Purkinje cell (primary cell): ENCODE measurements around the gene TMEM79. TPM values are rescaled to one million over a fixed set of nuclear protein-coding genes. Genes with fewer than 3 reads are reported as not detected.

Source experiments
- polyA plus RNA-seq: library from polyadenylated mRNA; unstranded; fragments of >200 nt; fragmentation: Nextera tagmentation; gene quantifications from 2 replicates; pipeline ENCODE4 v1.2.1, GENCODE V29; 2014

The TMEM79 gene, protein sequence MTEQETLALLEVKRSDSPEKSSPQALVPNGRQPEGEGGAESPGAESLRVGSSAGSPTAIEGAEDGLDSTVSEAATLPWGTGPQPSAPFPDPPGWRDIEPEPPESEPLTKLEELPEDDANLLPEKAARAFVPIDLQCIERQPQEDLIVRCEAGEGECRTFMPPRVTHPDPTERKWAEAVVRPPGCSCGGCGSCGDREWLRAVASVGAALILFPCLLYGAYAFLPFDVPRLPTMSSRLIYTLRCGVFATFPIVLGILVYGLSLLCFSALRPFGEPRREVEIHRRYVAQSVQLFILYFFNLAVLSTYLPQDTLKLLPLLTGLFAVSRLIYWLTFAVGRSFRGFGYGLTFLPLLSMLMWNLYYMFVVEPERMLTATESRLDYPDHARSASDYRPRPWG
- 0.39 and 0.52 TPM in 2 replicates for polyA plus RNA-seq

DNA sequence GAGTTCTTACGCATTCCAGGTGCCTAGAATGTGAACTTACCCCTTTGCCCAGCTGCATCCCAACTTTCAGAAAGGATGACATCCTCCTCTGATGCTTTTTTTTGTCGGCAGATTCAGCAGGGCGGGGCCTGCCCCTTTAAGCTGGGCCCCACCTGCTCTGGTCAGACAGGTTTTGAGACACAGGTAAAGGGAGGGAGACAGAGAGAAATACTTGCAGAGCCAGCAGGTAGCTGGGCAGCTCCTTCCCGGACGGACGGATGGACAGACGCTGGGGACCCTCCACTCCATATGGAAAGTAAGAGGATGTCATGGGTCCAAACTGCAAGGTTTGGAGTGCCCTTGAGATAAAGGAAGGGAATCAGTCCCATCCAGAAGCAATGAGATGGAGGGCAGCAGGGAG lies at the start of gene TMEM79:
Gene TMEM79 (plus strand): TSS at position 214 of the 400 bp plus-strand sequence. CDS start 902 bp downstream, outside the sequence.

GRCh38 chr1:156241926-156242325 lies 42.2 kb upstream of the TMEM79 start, which contains the start of gene BGLAP:
Gene BGLAP, plus strand, starts transcription at chr1:156242184. Its CDS starts 48 bp downstream, at chr1:156242232.

GRCh38 chr1:156247460-156248322 lies 36.4 kb upstream of the TMEM79 start, which contains the start of gene PAQR6:
Gene PAQR6, minus strand, starts transcription at chr1:156248056. Its CDS starts 1,325 bp downstream, at chr1:156246731.

DNA sequence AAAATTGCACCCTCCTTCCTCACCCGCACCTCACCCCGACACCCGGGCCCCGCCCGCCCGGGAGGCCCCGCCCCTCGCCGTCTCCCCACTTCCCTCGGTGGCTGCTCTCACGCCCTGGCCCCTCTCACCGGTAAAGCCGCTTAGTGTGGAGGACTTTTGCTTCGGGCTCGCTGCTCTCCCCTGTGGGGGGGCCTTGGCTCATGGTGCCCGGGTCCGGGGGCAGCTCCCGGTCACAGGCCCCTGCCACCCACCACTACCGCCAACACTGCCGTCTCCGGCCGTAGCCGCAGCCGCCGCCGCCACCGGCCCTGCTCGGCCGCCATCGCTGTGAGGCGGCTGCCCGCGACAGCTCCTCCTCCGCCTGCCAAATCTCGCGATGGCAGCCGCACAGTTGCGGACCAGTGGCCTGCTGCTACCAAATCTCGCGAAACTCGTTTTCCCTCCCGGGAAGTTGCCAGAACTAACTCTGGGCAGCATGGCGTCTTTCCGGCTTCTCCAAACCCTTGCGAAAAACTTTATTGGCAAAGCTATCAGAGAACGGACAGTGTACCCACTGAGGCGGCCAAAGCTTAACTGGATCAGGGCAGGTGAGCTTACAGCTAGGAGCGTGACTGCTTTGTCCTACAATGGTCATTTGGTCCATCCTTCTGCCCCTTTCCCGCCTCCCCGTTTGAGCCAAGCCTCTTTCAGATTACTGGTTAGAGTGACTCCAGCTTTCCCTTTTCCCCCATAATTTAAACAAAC lies 1.5 kb upstream of the TMEM79 start, which contains the start of gene SMG5:
Gene SMG5 (minus strand): TSS at position 347 of the 744 bp plus-strand sequence. CDS start 145 bp downstream, at position 202.

GRCh38 chr1:156295391-156295947 lies 11.3 kb downstream of the TMEM79 start, which contains the start of gene GLMP:
Gene GLMP, minus strand, starts transcription at chr1:156295679. Its CDS starts 34 bp downstream, at chr1:156295645.

DNA sequence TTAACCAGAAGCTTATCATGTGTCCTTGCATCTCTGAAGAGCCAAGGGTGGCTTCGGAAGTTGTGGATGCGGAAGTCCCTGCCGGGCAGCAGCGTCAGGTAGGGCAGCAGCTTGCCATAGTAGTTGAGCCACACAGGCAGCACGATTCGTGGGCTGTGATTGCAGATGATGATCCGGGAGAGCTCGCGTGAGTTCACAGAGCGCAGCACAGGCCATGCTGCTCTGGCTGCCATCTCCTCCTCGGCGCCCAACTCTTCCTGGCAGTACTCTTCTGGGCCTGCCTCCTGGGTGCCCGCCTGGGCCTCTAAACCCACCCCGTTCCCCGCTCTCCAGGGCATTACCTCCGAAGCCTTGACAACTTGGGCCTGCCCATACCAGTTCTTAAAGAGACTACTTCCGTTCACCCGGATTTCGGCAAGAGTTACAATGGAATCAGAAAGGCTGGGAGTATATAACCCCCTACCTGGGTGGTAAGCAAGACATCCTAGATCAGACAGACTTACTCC lies 14.8 kb downstream of the TMEM79 start, which contains the start of gene VHLL:
Gene VHLL (minus strand): TSS at position 456 of the 506 bp plus-strand sequence. CDS start 118 bp downstream, at position 338.

GRCh38 chr1:156338180-156338976 lies 54.3 kb downstream of the TMEM79 start, which contains the start of the genes CCT3 and TSACC:
Gene CCT3, minus strand, starts transcription at chr1:156338292. Its CDS starts 108 bp downstream, at chr1:156338184.
Gene TSACC, plus strand, starts transcription at chr1:156338526. Its CDS starts 1,232 bp downstream, at chr1:156339758.

Other genes starting within 250 kb of the TMEM79 start
- 4.6 and 6.4 TPM in 2 replicates for gene UBQLN4, start 230.5 kb upstream of the TMEM79 start, polyA plus RNA-seq
- 251 and 289 TPM in 2 replicates for gene LAMTOR2, start 229.5 kb upstream of the TMEM79 start, polyA plus RNA-seq
- 1.9 TPM in 1 of 2 replicates, not detected in the other for gene RAB25, start 223.2 kb upstream of the TMEM79 start, polyA plus RNA-seq
- not detected in 2 replicates for gene MEX3A, start 201.9 kb upstream of the TMEM79 start, polyA plus RNA-seq
- gene LMNA, start 169.6 kb upstream of the TMEM79 start, polyA plus RNA-seq = 0.99 and 2.1 TPM in 2 replicates
- 0.15 and 2.8 TPM in 2 replicates for gene SEMA4A, start 130.7 kb upstream of the TMEM79 start, polyA plus RNA-seq
- gene SLC25A44, start 90.2 kb upstream of the TMEM79 start, polyA plus RNA-seq = 8.0 and 20.7 TPM in 2 replicates
- gene PMF1, start 71.3 kb upstream of the TMEM79 start, polyA plus RNA-seq = 5.2 and 18.5 TPM in 2 replicates
- not detected in 2 replicates for gene BGLAP, start 42.1 kb upstream of the TMEM79 start, polyA plus RNA-seq
- 0.20 and 1.6 TPM in 2 replicates for gene PAQR6, start 36.3 kb upstream of the TMEM79 start, polyA plus RNA-seq
- 1.3 and 2.2 TPM in 2 replicates for gene SMG5, start 1.5 kb upstream of the TMEM79 start, polyA plus RNA-seq
- gene GLMP, start 11.4 kb downstream of the TMEM79 start, polyA plus RNA-seq = 12.5 and 19.4 TPM in 2 replicates
- not detected in 2 replicates for gene VHLL, start 15.0 kb downstream of the TMEM79 start, polyA plus RNA-seq
- gene CCT3, start 54.0 kb downstream of the TMEM79 start, polyA plus RNA-seq = 121 and 150 TPM in 2 replicates
- gene TSACC, start 54.2 kb downstream of the TMEM79 start, polyA plus RNA-seq = 3.0 and 3.1 TPM in 2 replicates
- gene RHBG, start 84.9 kb downstream of the TMEM79 start, polyA plus RNA-seq = not detected in 2 replicates
- 2.1 and 3.2 TPM in 2 replicates for gene MEF2D, start 216.4 kb downstream of the TMEM79 start, polyA plus RNA-seq